Measurements from ENCODE around the gene OAF.

- TF ChIP-seq CTCF (conservative IDR thresholded peaks at IDR 0.05; ENCODE audit: low read depth, low read length) (no peak), EZH2 (IDR thresholded peaks at IDR 0.05; ENCODE audit: low read length, unreplicated experiment) (no peak)
Measured at GRCh38 chr11:120271672-120272071, 60.8 kb downstream of the OAF start.
